Esophagus muscularis mucosa (tissue), 4 donors: Measurements from ENCODE around the gene LAMA3.

ENCODE experiments used
- EP300 ChIP-seq: sonication (generic); formaldehyde crosslinking; IDR thresholded peaks from one replicate; pipeline ENCODE4 v1.6.1; 2017; ENCODE audit warnings: antibody characterized with exemption
- POLR2A ChIP-seq: fragments of 450-650 bp; IDR thresholded peaks from one replicate; pipeline ENCODE4 v1.6.1; 2017; ENCODE audit warnings: antibody characterized with exemption, moderate library complexity, mild to moderate bottlenecking, low read depth
- TF ChIP-seq, protein P1 (sequence below), 3 experiments: fragments of 200-600 bp in 2 of 3; fragments of 450-650 bp in 1 of 3; sonication (generic) in 2 of 3; IDR thresholded peaks; one replicate each; pipeline ENCODE4 v1.5.1; 2017 to 2019; ENCODE audit warnings: antibody characterized with exemption in 3 of 3, mild to moderate bottlenecking in 2 of 3, moderate library complexity in 1 of 3

DNA sequence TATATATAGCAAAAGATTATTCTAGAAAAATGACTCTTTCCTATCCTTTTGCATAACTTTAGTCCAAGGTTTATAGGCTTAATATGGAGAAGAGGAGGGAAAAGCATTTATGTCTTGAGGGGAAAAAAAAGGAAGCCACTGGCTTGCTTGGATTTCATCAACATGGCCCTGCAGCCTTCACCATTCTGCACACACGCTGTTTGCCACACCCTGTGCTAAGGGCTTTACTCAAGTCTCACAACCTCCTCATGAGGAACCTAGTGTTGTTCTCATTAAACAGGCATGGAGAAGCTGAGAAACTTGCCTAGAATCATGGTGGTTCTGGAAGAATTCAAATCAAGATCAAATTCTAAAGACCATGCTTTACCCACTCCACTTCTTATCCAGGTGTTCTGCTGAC lies 208.0 kb downstream of the LAMA3 start:
- TF ChIP-seq, protein P1, sequence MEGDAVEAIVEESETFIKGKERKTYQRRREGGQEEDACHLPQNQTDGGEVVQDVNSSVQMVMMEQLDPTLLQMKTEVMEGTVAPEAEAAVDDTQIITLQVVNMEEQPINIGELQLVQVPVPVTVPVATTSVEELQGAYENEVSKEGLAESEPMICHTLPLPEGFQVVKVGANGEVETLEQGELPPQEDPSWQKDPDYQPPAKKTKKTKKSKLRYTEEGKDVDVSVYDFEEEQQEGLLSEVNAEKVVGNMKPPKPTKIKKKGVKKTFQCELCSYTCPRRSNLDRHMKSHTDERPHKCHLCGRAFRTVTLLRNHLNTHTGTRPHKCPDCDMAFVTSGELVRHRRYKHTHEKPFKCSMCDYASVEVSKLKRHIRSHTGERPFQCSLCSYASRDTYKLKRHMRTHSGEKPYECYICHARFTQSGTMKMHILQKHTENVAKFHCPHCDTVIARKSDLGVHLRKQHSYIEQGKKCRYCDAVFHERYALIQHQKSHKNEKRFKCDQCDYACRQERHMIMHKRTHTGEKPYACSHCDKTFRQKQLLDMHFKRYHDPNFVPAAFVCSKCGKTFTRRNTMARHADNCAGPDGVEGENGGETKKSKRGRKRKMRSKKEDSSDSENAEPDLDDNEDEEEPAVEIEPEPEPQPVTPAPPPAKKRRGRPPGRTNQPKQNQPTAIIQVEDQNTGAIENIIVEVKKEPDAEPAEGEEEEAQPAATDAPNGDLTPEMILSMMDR (IDR thresholded peaks at IDR 0.05), result no peak
- TF ChIP-seq EP300, result no peak
- TF ChIP-seq POLR2A, result no peak
